Measurements from ENCODE around the gene ADNP.

DNA sequence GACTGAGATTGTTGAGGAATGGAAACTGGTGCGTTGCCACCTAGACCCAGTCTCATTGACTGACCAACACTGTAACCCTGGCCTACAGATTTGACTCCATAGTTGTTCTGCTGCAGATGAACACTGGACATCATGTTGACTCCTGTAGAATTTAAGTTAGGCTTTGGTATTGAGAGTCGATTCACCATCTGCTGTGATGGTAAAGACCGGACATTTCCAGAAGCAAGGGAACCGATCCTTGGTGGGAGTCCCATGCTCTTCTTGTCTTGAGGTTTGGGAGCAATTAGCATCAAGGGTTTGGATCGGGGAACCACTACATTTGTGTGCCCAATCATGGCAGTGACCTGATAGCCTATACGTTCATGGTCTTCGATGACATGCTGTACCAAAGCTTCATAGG is 37.6 kb downstream of the ADNP start:
- TF ChIP-seq EZH2phosphoT487 (IDR thresholded peaks at IDR 0.05; ENCODE audit: borderline replicate concordance, low read length): no peak
- TF ChIP-seq EZH2 (IDR thresholded peaks at IDR 0.05; ENCODE audit: low read length, unreplicated experiment): no peak
- TF ChIP-seq CTCF (conservative IDR thresholded peaks at IDR 0.05; ENCODE audit: low read depth, low read length): no peak
